GM23338 (cell line): ENCODE measurements around the gene DUSP6. TPM values are rescaled to one million over a fixed set of nuclear protein-coding genes. Genes with fewer than 3 reads are reported as not detected.

Experiments
- CREB1 ChIP-seq: fragments of 250-450 bp; sonication (Bioruptor Pico); IDR thresholded peaks from 2 replicates; pipeline ENCODE4 v1.5.0; 2020; ENCODE audit warnings: low read depth, mild to moderate bottlenecking, moderate library complexity
- CTCF ChIP-seq, 2 experiments: fragments of 200-600 bp in 1 of 2; sonication (generic) in 1 of 2; conservative IDR thresholded peaks; 2 replicates each; pipeline versions ENCODE4 v1.5.1 to v1.6.1; 2016 to 2017; ENCODE audit warnings: antibody characterized with exemption in 2 of 2, low read depth in 2 of 2, mild to moderate bottlenecking in 2 of 2, moderate library complexity in 1 of 2
- EZH2phosphoT487 ChIP-seq: fragments of 200-600 bp; sonication (generic); IDR thresholded peaks from one replicate; pipeline ENCODE4 v1.8.1; 2018; ENCODE audit warnings: antibody characterized with exemption; ENCODE audit not compliant: unreplicated experiment
- JUNB ChIP-seq: IDR thresholded peaks from one replicate; pipeline ENCODE4 v1.6.1; 2016; ENCODE audit warnings: antibody characterized with exemption; ENCODE audit not compliant: unreplicated experiment
- NANOG ChIP-seq: IDR thresholded peaks from 2 replicates; pipeline ENCODE4 v1.6.1; 2016; ENCODE audit warnings: antibody characterized with exemption, borderline replicate concordance
- POLR2AphosphoS5 ChIP-seq: IDR thresholded peaks from 2 replicates; pipeline ENCODE4 v1.6.1; 2016; ENCODE audit warnings: antibody characterized with exemption, low read depth
- REST ChIP-seq: IDR thresholded peaks from one replicate; pipeline ENCODE4 v1.6.1; 2018; ENCODE audit warnings: antibody characterized with exemption; ENCODE audit not compliant: unreplicated experiment
- STAT1 ChIP-seq: IDR thresholded peaks from one replicate; pipeline ENCODE4 v1.6.1; 2016; ENCODE audit warnings: antibody characterized with exemption; ENCODE audit not compliant: unreplicated experiment
- ZNF114 ChIP-seq: fragments of 250-450 bp; sonication (Bioruptor Pico); IDR thresholded peaks from 2 replicates; pipeline ENCODE4 v1.5.0; 2020; ENCODE audit warnings: mild to moderate bottlenecking, moderate library complexity
- ZNF331 ChIP-seq: fragments of 250-450 bp; sonication (Bioruptor Pico); IDR thresholded peaks from 2 replicates; pipeline ENCODE4 v1.5.0; 2020; ENCODE audit warnings: low read depth, mild to moderate bottlenecking, moderate library complexity
- ZNF462 ChIP-seq: fragments of 250-450 bp; sonication (Bioruptor Pico); IDR thresholded peaks from 2 replicates; pipeline ENCODE4 v1.5.0; 2020; ENCODE audit warnings: mild to moderate bottlenecking, moderate library complexity
- polyA plus RNA-seq: library from polyadenylated mRNA; unstranded; fragments of >200 nt; fragmentation: Nextera tagmentation; extraction: Ambion mirVana; gene quantifications from 2 replicates; pipeline ENCODE4 v1.2.1, GENCODE V29; 2016
- total RNA-seq: library from RNA; depleted of rRNA; stranded (reverse); fragments of >200 nt; shearing (Covaris generic); gene quantifications from 2 replicates; pipeline ENCODE4 v1.2.3, GENCODE V29; 2014

Gene DUSP6
- total and polyA plus RNA-seq, 2 experiments from 2014 or later = 117 to 191 TPM

GRCh38 chr12:89386138-89386537 is 33.8 kb upstream of the DUSP6 start (continued):
- TF ChIP-seq ZNF462 (CRISPR knock-in tag) (no peak), CTCF (conservative IDR thresholded peaks at IDR 0.05; ENCODE audit: low read depth in 2 of 2) (no peak), STAT1 (no peak), ZNF331 (CRISPR knock-in tag) (no peak), REST (no peak), CREB1 (CRISPR knock-in tag) (no peak), POLR2AphosphoS5 (no peak), ZNF114 (CRISPR knock-in tag) (no peak), JUNB (no peak), NANOG (no peak), EZH2phosphoT487 (no peak)
